Measurements from ENCODE around the gene RFTN1. TPM values are rescaled to one million over a fixed set of nuclear protein-coding genes. Genes with fewer than 3 reads are reported as not detected.

The RFTN1 gene
- total RNA-seq, 1 experiment from 2014 or later = 2.2 TPM

DNA sequence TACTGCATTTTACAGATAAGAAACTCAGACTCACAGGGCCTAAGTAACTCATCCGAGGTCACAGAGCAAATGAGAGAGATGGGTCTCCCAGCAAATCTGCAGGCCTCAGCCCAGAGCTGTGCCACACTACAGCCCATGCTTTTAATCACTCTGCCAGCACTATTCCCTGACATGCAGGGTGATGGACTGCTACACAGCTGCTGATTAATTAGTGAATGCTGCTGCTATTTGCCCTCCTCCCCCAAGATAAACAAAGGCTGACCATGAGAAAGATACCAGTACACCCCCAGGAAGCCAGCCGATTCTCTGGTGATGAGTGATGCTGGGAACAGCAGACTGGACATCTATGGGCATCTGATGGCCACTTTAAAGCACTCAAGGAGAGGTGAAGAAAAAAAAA, 39.3 kb downstream of the RFTN1 start:
- H2AK5ac ChIP-seq (ENCODE audit: insufficient read length, low read length) = no peak overlapping the region
- no peak overlapping the region for H3K18ac ChIP-seq (ENCODE audit: insufficient read length, low read depth, low read length)
- no peak overlapping the region for H3K4ac ChIP-seq (ENCODE audit: low read depth, low read length)
- H4K91ac ChIP-seq (ENCODE audit: insufficient read length, low read depth, low read length) = no peak overlapping the region
- no peaks in the 10 kb centered on the region for H3K9me3 ChIP-seq (ENCODE audit: control insufficient read depth, low read depth, low read length)
- no peaks in the 10 kb centered on the region; the same call in 1 of the 2 replicates for H3K4me1 ChIP-seq (ENCODE audit: insufficient read depth, low read length)
- H3K27me3 ChIP-seq (ENCODE audit: insufficient read depth, low read length) = no peaks in the 10 kb centered on the region
- no peak overlapping the region for H3K14ac ChIP-seq (ENCODE audit: insufficient read depth, low read length)
- Mint-ChIP-seq H3K4me3 (no peak overlapping the region), H3K4me1 (peaks cover 7 to 12% of the 10 kb centered on the region in 2 experiments; a peak in 3 of 4 replicates), H3K27me3 (ENCODE audit: low read depth) (peaks cover 6% of the 10 kb centered on the region), H3K27ac (no peak overlapping the region), H3K36me3 (ENCODE audit: insufficient read depth in 1 of 3, low read depth in 3 of 3) (peaks cover 0 to 6% (median 4%) of the 10 kb centered on the region in 3 experiments; a peak in 4 of 7 replicates), H3K9me3 (peaks cover 10 to 12% of the 10 kb centered on the region in 2 experiments; a peak in 4 of 5 replicates)
- no peak overlapping the region for H3K56ac ChIP-seq (ENCODE audit: insufficient read length, low read depth, low read length)
- H4K5ac ChIP-seq (ENCODE audit: insufficient read length, low read depth, low read length) = no peak overlapping the region
- WGBS (ENCODE audit: extremely low coverage, insufficient read length, low lambda C conversion rate) = no CpG with 5 or more reads among the region's 2 CpGs
- H4K20me1 ChIP-seq (ENCODE audit: control insufficient read depth, insufficient read depth, insufficient read length) = no peaks in the 10 kb centered on the region
- H3T11ph ChIP-seq (ENCODE audit: low read length) = no peak overlapping the region
- no peaks in the 10 kb centered on the region for H3K79me1 ChIP-seq (ENCODE audit: insufficient read depth, low read depth, low read length, poor library complexity, severe bottlenecking)
- no peak overlapping the region for H2BK20ac ChIP-seq (ENCODE audit: low read depth, low read length, poor library complexity, severe bottlenecking)
- H2BK15ac ChIP-seq (ENCODE audit: low read depth, low read length) = no peak overlapping the region
- H2BK5ac ChIP-seq (ENCODE audit: insufficient read length, low read length) = no peak overlapping the region
- H3K4me2 ChIP-seq (ENCODE audit: insufficient read depth, insufficient read length, low read length) = no peak overlapping the region
- no peak overlapping the region for H3K9ac ChIP-seq (ENCODE audit: extremely low read depth, insufficient read length, low read length)
- no peaks in the 10 kb centered on the region for H3K79me2 ChIP-seq (ENCODE audit: insufficient read depth, low read length)
- H2AFZ ChIP-seq (ENCODE audit: low read length) = no peak overlapping the region
- no peaks in the 10 kb centered on the region for H3K23me2 ChIP-seq (ENCODE audit: insufficient read length, low read depth, low read length, poor library complexity, severe bottlenecking)
- TF ChIP-seq, protein P1, sequence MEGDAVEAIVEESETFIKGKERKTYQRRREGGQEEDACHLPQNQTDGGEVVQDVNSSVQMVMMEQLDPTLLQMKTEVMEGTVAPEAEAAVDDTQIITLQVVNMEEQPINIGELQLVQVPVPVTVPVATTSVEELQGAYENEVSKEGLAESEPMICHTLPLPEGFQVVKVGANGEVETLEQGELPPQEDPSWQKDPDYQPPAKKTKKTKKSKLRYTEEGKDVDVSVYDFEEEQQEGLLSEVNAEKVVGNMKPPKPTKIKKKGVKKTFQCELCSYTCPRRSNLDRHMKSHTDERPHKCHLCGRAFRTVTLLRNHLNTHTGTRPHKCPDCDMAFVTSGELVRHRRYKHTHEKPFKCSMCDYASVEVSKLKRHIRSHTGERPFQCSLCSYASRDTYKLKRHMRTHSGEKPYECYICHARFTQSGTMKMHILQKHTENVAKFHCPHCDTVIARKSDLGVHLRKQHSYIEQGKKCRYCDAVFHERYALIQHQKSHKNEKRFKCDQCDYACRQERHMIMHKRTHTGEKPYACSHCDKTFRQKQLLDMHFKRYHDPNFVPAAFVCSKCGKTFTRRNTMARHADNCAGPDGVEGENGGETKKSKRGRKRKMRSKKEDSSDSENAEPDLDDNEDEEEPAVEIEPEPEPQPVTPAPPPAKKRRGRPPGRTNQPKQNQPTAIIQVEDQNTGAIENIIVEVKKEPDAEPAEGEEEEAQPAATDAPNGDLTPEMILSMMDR (conservative IDR thresholded peaks at IDR 0.05) = no peak
- no peak overlapping the region for H2BK12ac ChIP-seq (ENCODE audit: insufficient read length, low read depth, low read length)
- no peak overlapping the region for H3K23ac ChIP-seq (ENCODE audit: insufficient read length, low read depth, low read length)
- H4K8ac ChIP-seq (replicated peaks; ENCODE audit: insufficient read length, low read depth, low read length) = no peak overlapping the region
- no peak for DNase-seq
- H2BK120ac ChIP-seq (ENCODE audit: low read depth, low read length, poor library complexity, severe bottlenecking) = no peak overlapping the region
- no peak overlapping the region for H3K27ac ChIP-seq (ENCODE audit: insufficient read length, low read depth, low read length)
